Smooth muscle cell (in vitro differentiated cells): Measurements from ENCODE around the gene GRB10. TPM values are rescaled to one million over a fixed set of nuclear protein-coding genes. Genes with fewer than 3 reads are reported as not detected.

ENCODE experiments used
- DNase-seq: peaks from one replicate; lab custom pipeline; 2025; ENCODE audit not compliant: unreplicated experiment; lab: John Stamatoyannopoulos, UW
- H2AFZ ChIP-seq: fragments of 200-600 bp; sonication (generic); 2 replicates; pipeline ENCODE4 v1.6.0; 2016; ENCODE audit warnings: antibody characterized with exemption, low read depth, mild to moderate bottlenecking
- H3F3A ChIP-seq: fragments of 200-600 bp; sonication (generic); 2 replicates; pipeline ENCODE4 v1.6.0; 2017; ENCODE audit warnings: antibody characterized with exemption, low read depth
- H3K27ac ChIP-seq: fragments of 200-600 bp; sonication (generic); 2 replicates; pipeline ENCODE4 v1.5.1; 2016; ENCODE audit warnings: low read depth, mild to moderate bottlenecking
- H3K27me3 ChIP-seq: fragments of 200-600 bp; sonication (generic); 2 replicates; pipeline ENCODE4 v1.6.1; 2016; ENCODE audit warnings: low read depth, mild to moderate bottlenecking
- H3K36me3 ChIP-seq: fragments of 200-600 bp; sonication (generic); 2 replicates; pipeline ENCODE4 v1.5.1; 2016; ENCODE audit warnings: low read depth
- H3K4me1 ChIP-seq: fragments of 200-600 bp; sonication (generic); 2 replicates; pipeline ENCODE4 v1.5.1; 2016; ENCODE audit warnings: low read depth
- H3K4me2 ChIP-seq: fragments of 200-600 bp; sonication (generic); 2 replicates; pipeline ENCODE4 v1.6.0; 2016; ENCODE audit warnings: mild to moderate bottlenecking
- H3K4me3 ChIP-seq: fragments of 200-600 bp; sonication (generic); 2 replicates; pipeline ENCODE4 v1.5.1; 2016; ENCODE audit warnings: mild to moderate bottlenecking
- H3K79me2 ChIP-seq: fragments of 200-600 bp; sonication (generic); 2 replicates; pipeline ENCODE4 v1.6.0; 2016; ENCODE audit warnings: low read depth, mild to moderate bottlenecking
- H3K9ac ChIP-seq: fragments of 200-600 bp; sonication (generic); 2 replicates; pipeline ENCODE4 v1.6.0; 2016; ENCODE audit warnings: low read depth
- H3K9me3 ChIP-seq: fragments of 200-600 bp; sonication (generic); replicated peaks from 2 replicates; pipeline ENCODE4 v1.5.1; 2016; ENCODE audit warnings: low read depth
- H4K20me1 ChIP-seq: fragments of 200-600 bp; sonication (generic); 2 replicates; pipeline ENCODE4 v1.6.0; 2016; ENCODE audit warnings: low read depth
- CTCF ChIP-seq: fragments of 200-600 bp; sonication (generic); IDR thresholded peaks from 2 replicates; pipeline ENCODE4 v1.5.1; 2017; ENCODE audit warnings: borderline replicate concordance, mild to moderate bottlenecking, antibody characterized with exemption; ENCODE audit not compliant: insufficient read depth, poor library complexity, severe bottlenecking
- WGBS: methylation state at CpG from one replicate; pipeline ENCODE4 v1.1.7; 2016; ENCODE audit warnings: low lambda C conversion rate; 5-methylcytosine and 5-hydroxymethylcytosine counted together
- polyA plus RNA-seq: library from polyadenylated mRNA; unstranded; fragments of >200 nt; fragmentation: Nextera tagmentation; extraction: Ambion mirVana; gene quantifications from 2 replicates; pipeline ENCODE4 v1.2.1, GENCODE V29; 2016
- total RNA-seq: library from RNA; depleted of rRNA; stranded (reverse); fragments of >200 nt; gene quantifications from 2 replicates; pipeline ENCODE4 v1.2.3, GENCODE V29; 2014

The GRB10 gene
- total and polyA plus RNA-seq, 2 experiments from 2014 or later: 18.0 to 20.1 TPM

GRCh38 chr7:50664461-50664922 is 118.2 kb downstream of the GRB10 start:
- whole genome bisulfite sequencing: 56% methylated on average over 9 of the region's 9 CpGs
- no peak overlapping the region for H3K27ac ChIP-seq
- H3K79me2 ChIP-seq: peaks cover 9% of the 10 kb centered on the region

GRCh38 chr7:50663396-50664102 is 119.1 kb downstream of the GRB10 start:
- TF ChIP-seq CTCF: no peak
- Histone ChIP-seq H3K9me3 (no peaks in the 10 kb centered on the region), H2AFZ (no peak overlapping the region), H3K79me2 (no peaks in the 10 kb centered on the region), H4K20me1 (peaks cover 68% of the 10 kb centered on the region), H3K4me2 (no peak overlapping the region), H3K27me3 (no peaks in the 10 kb centered on the region), H3F3A (no peaks in the 10 kb centered on the region), H3K4me1 (no peaks in the 10 kb centered on the region), H3K9ac (no peak overlapping the region), H3K4me3 (no peak overlapping the region), H3K36me3 (no peaks in the 10 kb centered on the region), H3K27ac (no peak overlapping the region)
- DNase-seq: no peak
- WGBS: 90% methylated on average over 8 of the region's 8 CpGs

More at GRCh38 chr7:50664461-50664922, 118.2 kb downstream of the GRB10 start:
- Histone ChIP-seq H3F3A (no peaks in the 10 kb centered on the region), H3K27me3 (no peaks in the 10 kb centered on the region), H3K9ac (no peak overlapping the region), H4K20me1 (peaks cover 73% of the 10 kb centered on the region), H2AFZ (no peak overlapping the region), H3K4me3 (no peak overlapping the region), H3K4me1 (no peaks in the 10 kb centered on the region), H3K4me2 (no peak overlapping the region), H3K36me3 (no peaks in the 10 kb centered on the region), H3K9me3 (no peaks in the 10 kb centered on the region)
- DNase-seq: no peak
- TF ChIP-seq CTCF: no peak

- Histone ChIP-seq H3K4me2 (no peak overlapping the region), H3K4me3 (no peak overlapping the region), H3K27me3 (no peaks in the 10 kb centered on the region), H3K79me2 (no peaks in the 10 kb centered on the region), H3K9ac (no peak overlapping the region), H3K4me1 (no peaks in the 10 kb centered on the region), H2AFZ (no peak overlapping the region), H3K9me3 (no peaks in the 10 kb centered on the region), H3K36me3 (no peaks in the 10 kb centered on the region), H3K27ac (no peak overlapping the region), H3F3A (no peaks in the 10 kb centered on the region), H4K20me1 (peaks cover 62% of the 10 kb centered on the region)
- no peak for TF ChIP-seq CTCF
- WGBS: 98% methylated on average over 2 of the region's 2 CpGs
- DNase-seq: no peak
Measured at GRCh38 chr7:50662996-50663395, 119.7 kb downstream of the GRB10 start.

GRCh38 chr7:50662041-50662694 is 120.5 kb downstream of the GRB10 start:
- Histone ChIP-seq H3K27ac (no peak overlapping the region), H3K4me1 (no peaks in the 10 kb centered on the region), H3K4me3 (no peak overlapping the region), H2AFZ (no peak overlapping the region), H3K9ac (no peak overlapping the region), H3K79me2 (no peaks in the 10 kb centered on the region), H4K20me1 (peaks cover 55% of the 10 kb centered on the region), H3F3A (no peaks in the 10 kb centered on the region), H3K4me2 (no peak overlapping the region), H3K36me3 (no peaks in the 10 kb centered on the region), H3K27me3 (no peaks in the 10 kb centered on the region), H3K9me3 (no peaks in the 10 kb centered on the region)
- no peak for DNase-seq
- 99% methylated on average over 4 of the region's 4 CpGs for WGBS
- no peak for TF ChIP-seq CTCF
